PC-3 (cell line): Measurements from ENCODE around the gene UBAP1.

Experiments used
- CTCF ChIP-seq: fragments of 300-600 bp; sonication (generic); conservative IDR thresholded peaks from 2 replicates; pipeline ENCODE4 v1.5.1; 2017; ENCODE audit warnings: antibody characterized with exemption, low read depth, mild to moderate bottlenecking, low read length
- EZH2 ChIP-seq: fragments of 300-600 bp; sonication (generic); IDR thresholded peaks from one replicate; pipeline ENCODE4 v1.6.1; 2017; ENCODE audit warnings: antibody characterized with exemption, mild to moderate bottlenecking, low read length; ENCODE audit not compliant: unreplicated experiment

- no peak for TF ChIP-seq CTCF
- TF ChIP-seq EZH2 = no peak
These were observed 97.9 kb downstream of the UBAP1 start for GRCh38 chr9:34276772-34277171.
